ENCODE data around the gene SUFU. TPM values are rescaled to one million over a fixed set of nuclear protein-coding genes. Genes with fewer than 3 reads are reported as not detected.

Gene SUFU
- total and polyA plus RNA-seq, 2 of the 4 experiments (the other 2 are of a cell fraction) = 2.2 to 11.0 TPM

- TF ChIP-seq MAFK (IDR thresholded peaks at IDR 0.05; ENCODE audit: low read depth, low read length) = no peak
These were observed 3.7 kb downstream of the SUFU start (continued) for GRCh38 chr10:102507521-102507920.

DNA sequence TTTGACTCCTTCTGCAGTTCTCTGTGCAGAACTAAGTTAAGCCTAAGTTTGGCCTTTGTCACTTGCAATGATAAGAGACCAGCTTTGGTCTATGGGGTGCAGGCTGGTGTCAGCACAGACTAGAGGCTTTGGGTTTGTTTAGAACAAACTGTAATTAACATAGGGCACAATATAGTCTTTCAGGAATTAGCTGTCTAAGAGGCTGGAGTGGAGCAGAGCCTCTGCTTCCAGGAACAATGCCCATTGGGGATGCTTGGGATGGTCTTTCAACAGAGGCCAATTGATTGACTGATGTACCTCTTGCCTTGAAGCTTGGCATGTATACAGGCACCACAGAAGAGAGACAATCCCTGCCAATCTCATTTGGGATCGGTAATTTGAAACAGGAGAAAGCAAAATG lies 4.7 kb downstream of the SUFU start:
- TF ChIP-seq FOS (IDR thresholded peaks at IDR 0.05; ENCODE audit: low read depth, low read length) (no peak), NFE2L2 (IDR thresholded peaks at IDR 0.05; ENCODE audit: low read depth, low read length) (no peak), POLR2A (IDR thresholded peaks at IDR 0.05; ENCODE audit: low read depth, low read length) (no peak), CTCF (conservative IDR thresholded peaks at IDR 0.05; ENCODE audit: low read depth, low read length) (no peak), RCOR1 (IDR thresholded peaks at IDR 0.05; ENCODE audit: insufficient replicate concordance, low read length) (no peak), SMC3 (IDR thresholded peaks at IDR 0.05; ENCODE audit: low read depth, low read length) (no peak), CEBPB (IDR thresholded peaks at IDR 0.05; ENCODE audit: low read depth, low read length) (no peak), BHLHE40 (IDR thresholded peaks at IDR 0.05; ENCODE audit: low read depth, low read length) (no peak), MAFK (IDR thresholded peaks at IDR 0.05; ENCODE audit: low read depth, low read length) (no peak)
- no peak overlapping the region for H4K91ac ChIP-seq (ENCODE audit: insufficient read depth, low read depth, low read length)
- no peak overlapping the region for H3K18ac ChIP-seq (ENCODE audit: low read depth, low read length)
- H2BK20ac ChIP-seq (ENCODE audit: low read depth, low read length) = no peak overlapping the region
- no peak overlapping the region for H3K14ac ChIP-seq (replicated peaks; ENCODE audit: low read depth, low read length)
- H2AK9ac ChIP-seq (replicated peaks; ENCODE audit: low read depth, low read length, poor library complexity) = no peak overlapping the region
- peaks cover 20 to 76% of the 10 kb centered on the region in 2 experiments for H3K79me1 ChIP-seq (ENCODE audit: low read depth in 1 of 2, low read length in 2 of 2)
- H3K9ac ChIP-seq (ENCODE audit: low read depth, low read length) = no peak overlapping the region
- H3K27me3 ChIP-seq (ENCODE audit: control insufficient read depth, insufficient read depth, low read length) = no peaks in the 10 kb centered on the region
- H3K9me1 ChIP-seq (ENCODE audit: insufficient read depth, low read length) = peaks cover 14% of the 10 kb centered on the region
- ATAC-seq (ENCODE audit: low read depth) (no peak), DNase-seq (no peak)
- no peak overlapping the region for H2BK5ac ChIP-seq (ENCODE audit: low read depth, low read length, poor library complexity, severe bottlenecking)
- H3K27ac ChIP-seq (ENCODE audit: insufficient read depth, low read length) = no peak overlapping the region
- no peak overlapping the region for H4K8ac ChIP-seq (ENCODE audit: low read depth in 2 of 2, low read length in 2 of 2)
- no peak overlapping the region for H2BK120ac ChIP-seq (ENCODE audit: low read depth, low read length)
- dilution Hi-C loops (cut with HindIII; ENCODE audit: low sequenced_read_pairs, unreplicated experiment) = loop anchor here (10.0 kb wide), 1 partner anchor 66 kb away; no protein-coding TSS in a partner anchor
- no peak overlapping the region for H3K4ac ChIP-seq (ENCODE audit: low read depth, low read length)
- no peak overlapping the region for H4K5ac ChIP-seq (ENCODE audit: low read depth, low read length)
- no peak overlapping the region for H2BK15ac ChIP-seq (ENCODE audit: low read depth, low read length)
- no peak overlapping the region for H3K23ac ChIP-seq (ENCODE audit: low read depth, low read length)
- no TSS peak for BruUV-seq (replicated peaks)
- H3K36me3 ChIP-seq (ENCODE audit: control insufficient read depth, insufficient read depth, low read length) = peaks cover 22% of the 10 kb centered on the region
- no CpG with 5 or more reads among the region's 1 CpG for WGBS, 2 experiments (ENCODE audit: extremely low coverage in 2 of 2, insufficient read length in 1 of 2)
- no peak overlapping the region for H3K4me2 ChIP-seq (ENCODE audit: low read depth, low read length)
- CTCF ChIA-PET = interaction anchor here (0.9 kb wide), 1 partner anchor 75 kb away, joined by 4 read pairs; no protein-coding TSS in a partner anchor
- no peak overlapping the region for H2AFZ ChIP-seq (replicated peaks; ENCODE audit: low read length, poor library complexity)
- H2AK5ac ChIP-seq (ENCODE audit: low read depth, low read length) = no peak overlapping the region
- H3K9me3 ChIP-seq (ENCODE audit: control insufficient read depth, insufficient read depth, low read length) = no peaks in the 10 kb centered on the region
- H3K56ac ChIP-seq (ENCODE audit: extremely low read depth, insufficient read depth, low read length) = no peak overlapping the region
- POLR2A ChIA-PET (ENCODE audit: unreplicated experiment) = no interaction called here
- no peak overlapping the region for H3K4me3 ChIP-seq (ENCODE audit: insufficient read depth, low read depth, low read length)
- in situ Hi-C loops (cut with MboI; ENCODE audit: low sequenced_read_pairs) = no loop called here
- H3K4me1 ChIP-seq (ENCODE audit: control insufficient read depth, insufficient read depth, low read length) = peaks cover 11% of the 10 kb centered on the region
- intact Hi-C loops (cut with micrococcal nuclease) = loop anchor here (5.0 kb wide), 1 partner anchor 34 kb away; no protein-coding TSS in a partner anchor
- peaks cover 34% of the 10 kb centered on the region for H4K20me1 ChIP-seq (ENCODE audit: insufficient read depth, low read length)

Measured in IMR-90 (cell line).